ENCODE measurements around the gene MTUS2.

The MTUS2 gene

DNA sequence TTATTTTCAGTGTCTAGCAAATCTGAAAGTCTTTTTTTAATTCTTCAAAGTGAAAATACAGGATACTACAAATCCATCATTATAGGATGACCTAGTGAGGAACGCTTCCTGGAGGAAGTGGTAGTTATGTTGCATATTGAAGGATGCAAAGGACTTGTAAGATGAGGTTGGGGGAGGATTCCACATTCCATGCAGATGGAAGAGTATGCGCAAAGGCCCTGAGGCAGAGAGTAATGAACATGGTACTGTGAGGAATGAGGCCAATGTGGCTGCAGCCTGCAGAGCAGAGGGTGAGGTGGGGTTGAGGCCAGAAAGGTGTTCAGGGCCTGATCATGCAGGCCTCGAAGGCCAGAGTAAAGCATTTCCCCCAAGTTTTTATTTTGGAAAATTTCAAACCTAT is 202.8 kb downstream of the MTUS2 start:
- no peak for DNase-seq (ENCODE audit: low read depth, low spot score)

DNA sequence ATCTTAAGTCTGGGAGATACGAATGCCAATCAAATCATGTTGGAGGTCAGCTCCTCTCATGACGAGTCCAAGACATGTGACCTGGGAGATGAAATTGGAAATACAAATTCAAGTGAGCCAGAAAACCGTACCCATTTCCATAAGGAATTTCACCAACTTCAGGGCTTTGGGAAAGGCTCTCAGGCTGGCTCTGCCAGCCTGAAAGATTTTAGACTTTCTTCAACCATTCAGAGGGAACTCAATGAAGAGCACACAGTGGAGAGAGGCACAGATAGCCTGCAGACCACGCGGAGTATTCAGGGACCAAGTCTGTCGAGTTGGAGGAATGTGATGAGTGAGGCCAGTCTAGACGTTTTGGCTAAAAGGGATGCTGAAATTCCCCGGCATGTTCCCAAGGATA is 204.6 kb downstream of the MTUS2 start:
- no peak for DNase-seq (ENCODE audit: low read depth, low spot score)

DNA sequence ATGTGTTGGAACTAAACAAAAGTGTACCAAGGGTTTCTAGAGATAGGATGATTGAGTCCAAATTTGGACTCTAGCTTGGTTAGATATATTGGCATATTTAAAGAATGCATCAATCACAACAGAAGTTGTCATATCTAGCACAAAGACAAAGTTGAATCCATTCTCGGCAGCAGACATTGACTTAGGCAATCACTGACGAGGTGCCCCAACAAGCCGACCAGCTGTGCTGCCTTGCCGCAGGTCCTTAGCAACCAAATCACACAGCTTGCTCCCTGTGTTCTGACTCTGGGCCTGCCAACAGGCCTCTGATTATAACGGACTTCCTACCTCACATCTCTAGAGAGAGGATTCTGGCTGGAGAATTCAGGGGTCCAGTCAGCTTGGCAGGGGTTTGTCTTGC is 208.7 kb downstream of the MTUS2 start:
- no peak for DNase-seq (ENCODE audit: low read depth, low spot score)

DNA sequence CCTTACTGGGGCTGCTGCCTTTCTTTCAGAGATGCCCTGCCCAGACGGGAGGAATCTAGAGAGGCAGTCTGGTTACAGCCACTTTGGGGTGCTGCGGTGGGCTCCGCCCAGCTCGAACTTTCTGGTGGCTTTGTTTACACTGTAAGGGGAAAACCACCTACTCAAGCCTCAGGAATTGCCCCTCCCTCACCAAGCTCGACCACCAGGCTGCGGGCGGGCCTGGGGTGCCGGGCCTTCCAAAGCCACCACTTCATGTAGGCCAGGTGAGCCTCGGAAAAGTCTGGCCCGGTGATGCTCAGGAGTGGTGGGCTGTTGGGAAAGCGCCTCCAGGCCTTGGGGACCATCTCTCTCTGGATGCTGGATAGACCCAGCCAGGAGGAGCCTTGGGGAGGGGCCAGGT is 218.6 kb downstream of the MTUS2 start:
- no peak for DNase-seq (ENCODE audit: low read depth, low spot score)

DNA sequence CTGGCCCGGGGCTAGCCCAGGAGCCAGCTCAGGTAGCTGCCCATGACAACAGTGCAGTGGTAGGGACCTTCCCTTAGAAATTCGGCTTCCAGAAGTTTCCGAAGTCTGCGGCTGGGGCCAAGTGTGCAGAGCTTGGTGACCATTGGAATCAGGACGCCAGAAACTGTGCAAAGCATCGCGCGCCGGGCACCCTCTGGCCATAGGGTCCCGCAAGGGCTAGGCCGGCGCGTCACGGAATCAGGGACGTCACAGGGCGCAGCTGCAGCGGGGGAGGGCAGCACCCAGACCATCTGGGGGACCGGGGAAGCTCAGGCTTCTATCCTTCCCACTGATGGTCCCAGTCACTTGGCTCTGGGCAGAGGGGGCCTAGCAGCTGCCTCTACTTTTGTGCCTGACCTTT is 219.1 kb downstream of the MTUS2 start:
- DNase-seq (ENCODE audit: low read depth, low spot score), result no peak

DNA sequence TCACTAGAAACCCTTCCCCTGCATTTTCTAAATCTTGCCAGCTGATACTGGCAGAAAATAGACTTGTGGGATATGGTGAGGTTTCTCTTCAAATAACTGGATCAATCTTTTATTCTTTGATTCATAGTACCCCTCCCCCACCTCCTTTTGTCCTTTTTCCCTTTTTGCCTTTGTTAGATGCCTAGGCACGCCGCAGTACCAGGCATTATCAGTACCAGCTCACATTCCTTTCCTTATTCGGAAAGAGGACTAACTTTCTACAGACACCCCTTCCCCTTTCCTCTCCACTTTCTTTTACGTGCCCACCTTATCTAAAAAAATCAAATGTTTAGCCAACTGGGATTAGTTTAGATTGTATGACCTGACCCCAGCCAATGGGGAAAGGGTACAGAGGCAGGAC is 226.4 kb downstream of the MTUS2 start:
- DNase-seq (ENCODE audit: low read depth, low spot score), result no peak

DNA sequence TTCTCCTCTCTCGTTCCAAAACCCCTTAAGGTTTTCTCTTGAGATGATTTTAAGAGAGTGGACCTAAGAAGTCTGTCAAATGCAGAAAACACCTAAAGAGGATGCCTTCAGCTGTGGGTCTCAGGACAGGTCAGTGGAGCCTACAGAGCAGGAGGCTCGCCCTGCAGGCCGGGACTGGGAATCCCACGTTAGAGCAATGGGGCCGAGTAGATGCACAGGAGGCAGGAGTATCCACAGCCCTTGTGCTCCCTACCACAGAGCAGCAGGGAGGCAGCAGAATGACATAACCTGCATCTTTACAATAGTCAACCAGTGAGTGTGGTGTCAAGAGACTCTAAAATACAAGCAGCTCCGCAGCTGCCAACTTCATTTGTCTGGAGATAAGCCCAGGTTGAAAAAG is 229.4 kb downstream of the MTUS2 start:
- DNase-seq (ENCODE audit: low read depth, low spot score), result no peak

DNA sequence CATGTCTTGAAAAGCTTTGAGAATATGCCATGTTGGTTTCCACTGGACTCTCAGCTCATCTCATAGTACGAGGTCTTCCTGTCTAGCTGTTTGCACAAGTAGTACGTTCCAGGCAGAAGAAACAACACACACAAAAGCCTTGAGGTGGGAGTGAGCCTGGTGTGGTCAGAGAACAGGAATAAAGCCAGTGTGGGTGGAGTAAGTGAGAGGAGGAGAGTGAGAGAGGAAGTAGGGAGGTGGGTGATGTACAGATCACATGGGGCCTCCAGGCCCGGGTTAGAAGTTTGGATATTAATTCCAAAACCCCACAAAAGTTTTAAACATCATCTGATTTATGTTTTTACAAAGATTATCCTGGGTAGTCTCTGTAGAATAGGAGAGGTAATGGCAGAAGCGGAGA is 230.6 kb downstream of the MTUS2 start:
- DNase-seq (ENCODE audit: low read depth, low spot score), result no peak

DNA sequence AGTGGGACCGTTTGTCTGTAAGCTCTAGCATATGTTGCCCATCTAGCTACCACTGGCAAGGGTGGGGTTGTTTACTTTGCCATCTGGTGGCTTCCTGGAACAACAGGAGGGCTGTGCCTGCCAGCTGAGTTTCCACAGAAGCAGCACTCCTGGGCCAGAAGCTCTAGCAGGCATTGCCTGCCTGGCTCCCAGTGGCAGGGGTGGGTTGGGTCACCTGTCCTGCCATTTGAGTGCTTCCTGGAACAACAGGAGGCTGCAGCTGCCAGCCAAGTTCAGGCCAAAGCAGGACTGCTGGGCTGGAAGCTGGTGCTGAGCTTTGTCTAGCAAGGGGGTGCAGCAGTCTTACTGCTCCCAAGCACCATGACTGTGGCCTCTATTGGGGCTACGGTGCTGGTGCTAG is 239.7 kb downstream of the MTUS2 start:
- DNase-seq (ENCODE audit: low read depth, low spot score), result no peak

DNA sequence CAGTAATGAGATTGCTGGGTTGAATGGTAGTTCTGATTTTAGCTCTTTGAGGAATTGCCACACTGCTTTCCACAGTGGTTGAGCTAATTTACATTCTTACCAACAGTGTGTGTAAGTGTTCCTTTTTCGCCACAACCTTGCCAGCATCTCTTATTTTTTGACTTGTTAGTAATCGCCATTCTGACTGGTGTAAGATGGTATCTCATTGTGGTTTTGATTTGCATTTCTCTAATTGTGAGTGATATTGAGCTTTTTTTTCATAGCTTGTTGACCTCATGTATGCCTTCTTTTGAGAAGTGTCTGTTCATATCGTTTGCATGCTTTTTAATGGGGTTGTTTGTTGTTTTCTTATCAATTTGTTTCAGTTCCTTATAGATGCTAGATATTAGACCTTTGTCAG is 245.0 kb downstream of the MTUS2 start:
- DNase-seq (ENCODE audit: low read depth, low spot score), result no peak

DNA sequence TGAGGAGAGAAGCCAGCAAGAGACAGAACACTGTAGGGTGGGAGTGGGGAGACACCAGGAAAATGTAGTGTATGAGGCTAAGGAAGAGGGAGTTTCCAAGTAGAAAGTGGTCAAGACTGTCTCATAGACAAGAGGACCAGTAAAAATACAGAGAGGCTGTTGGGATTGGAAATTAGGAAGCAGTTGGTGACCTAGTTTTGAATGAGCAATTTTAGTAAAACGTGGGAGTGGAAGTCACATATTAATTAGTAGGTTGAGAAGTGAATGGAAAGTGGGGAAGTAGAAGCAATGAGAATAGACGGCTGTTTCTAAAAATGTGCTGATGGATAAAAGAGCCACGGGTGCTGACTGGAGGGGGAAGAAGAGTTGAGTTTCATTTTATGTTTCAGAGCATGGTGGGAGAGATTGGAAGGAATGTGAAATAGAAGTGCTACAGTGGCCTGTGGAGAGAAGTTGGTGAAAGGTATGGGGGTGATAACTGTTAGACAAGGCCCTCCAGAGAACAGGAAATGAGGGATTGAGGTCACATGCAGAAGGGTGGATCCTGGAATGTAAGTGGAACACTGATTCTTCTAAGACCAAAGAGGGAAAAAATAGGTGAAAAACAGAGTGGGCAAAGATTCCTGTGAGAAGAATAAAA is 247.3 kb downstream of the MTUS2 start:
- no peak for DNase-seq (ENCODE audit: low read depth, low spot score)

DNA sequence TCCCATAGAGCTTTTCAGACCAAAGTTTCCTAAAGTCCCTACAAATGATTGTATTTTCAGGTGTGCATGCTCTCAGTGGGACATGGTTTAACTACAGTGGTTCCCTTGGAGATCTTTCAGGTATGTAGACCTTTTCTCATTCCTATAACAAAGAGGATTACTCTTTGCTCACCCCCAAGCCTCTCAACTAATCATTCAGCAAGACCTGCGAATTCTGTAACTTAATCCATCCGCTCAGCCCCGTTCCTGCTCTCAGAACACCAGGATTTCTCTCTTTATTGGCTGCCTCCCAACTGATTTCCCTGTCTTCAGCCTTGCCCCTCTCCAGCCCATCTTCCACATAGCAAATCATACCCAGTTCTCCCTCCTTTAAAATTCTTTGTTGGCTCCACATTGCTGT is 253.6 kb downstream of the MTUS2 start:
- DNase-seq (ENCODE audit: low read depth, low spot score), result no peak

DNA sequence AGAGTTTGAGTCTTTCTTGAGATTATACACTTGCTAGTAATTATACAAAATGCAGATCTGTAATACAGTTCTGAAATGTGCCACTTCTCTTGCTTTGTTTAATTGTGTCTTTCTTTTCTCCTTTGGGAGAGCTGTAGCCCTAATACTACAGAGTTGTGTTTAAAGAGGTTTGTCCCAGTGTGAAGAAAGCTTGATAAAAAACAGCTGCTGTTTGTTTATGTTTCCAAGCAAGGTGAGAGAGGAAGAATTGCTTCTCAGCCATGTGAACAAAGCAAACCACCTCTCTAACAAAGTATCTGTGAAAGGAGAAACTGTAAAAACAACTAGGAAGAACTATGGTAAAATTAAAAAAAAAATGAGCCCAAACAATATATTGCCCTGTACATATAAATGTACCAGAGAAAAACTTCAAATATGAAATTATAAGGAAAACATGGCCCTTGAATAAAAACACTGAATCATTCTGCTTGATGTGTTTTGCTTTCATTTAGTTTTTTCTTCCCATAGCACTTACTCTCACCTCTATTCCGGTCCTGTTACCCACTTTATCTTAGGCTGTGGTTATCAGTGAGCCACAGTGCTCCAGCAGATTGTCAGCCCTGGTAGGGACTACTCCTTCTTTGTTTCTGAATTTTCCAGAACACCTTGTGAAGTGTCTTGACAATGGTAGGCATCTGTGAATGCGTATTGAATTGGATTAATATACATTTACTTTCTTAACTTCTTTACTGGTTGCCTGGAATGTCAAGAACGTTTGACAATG is 257.1 kb downstream of the MTUS2 start:
- DNase-seq (ENCODE audit: low read depth, low spot score), result no peak

DNA sequence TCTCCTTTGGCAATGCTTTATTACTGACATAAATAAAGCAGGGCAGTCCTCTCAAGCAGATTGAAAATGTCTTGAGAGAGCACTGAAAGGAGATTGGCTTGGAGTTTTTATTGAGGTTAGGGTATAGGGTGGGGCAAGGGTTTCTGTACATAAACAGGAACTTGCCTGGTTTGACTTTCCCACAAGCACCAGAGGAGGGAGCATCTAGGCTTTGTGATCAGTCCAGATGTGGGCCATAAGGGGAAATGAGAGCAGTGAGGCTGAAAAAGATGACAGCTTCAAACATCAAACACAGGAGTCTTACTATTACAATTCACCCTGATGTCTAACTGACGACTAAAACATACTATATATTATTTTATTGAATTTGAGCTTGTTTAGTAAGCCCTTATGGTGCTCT is 260.9 kb downstream of the MTUS2 start:
- DNase-seq (ENCODE audit: low read depth, low spot score), result no peak

DNA sequence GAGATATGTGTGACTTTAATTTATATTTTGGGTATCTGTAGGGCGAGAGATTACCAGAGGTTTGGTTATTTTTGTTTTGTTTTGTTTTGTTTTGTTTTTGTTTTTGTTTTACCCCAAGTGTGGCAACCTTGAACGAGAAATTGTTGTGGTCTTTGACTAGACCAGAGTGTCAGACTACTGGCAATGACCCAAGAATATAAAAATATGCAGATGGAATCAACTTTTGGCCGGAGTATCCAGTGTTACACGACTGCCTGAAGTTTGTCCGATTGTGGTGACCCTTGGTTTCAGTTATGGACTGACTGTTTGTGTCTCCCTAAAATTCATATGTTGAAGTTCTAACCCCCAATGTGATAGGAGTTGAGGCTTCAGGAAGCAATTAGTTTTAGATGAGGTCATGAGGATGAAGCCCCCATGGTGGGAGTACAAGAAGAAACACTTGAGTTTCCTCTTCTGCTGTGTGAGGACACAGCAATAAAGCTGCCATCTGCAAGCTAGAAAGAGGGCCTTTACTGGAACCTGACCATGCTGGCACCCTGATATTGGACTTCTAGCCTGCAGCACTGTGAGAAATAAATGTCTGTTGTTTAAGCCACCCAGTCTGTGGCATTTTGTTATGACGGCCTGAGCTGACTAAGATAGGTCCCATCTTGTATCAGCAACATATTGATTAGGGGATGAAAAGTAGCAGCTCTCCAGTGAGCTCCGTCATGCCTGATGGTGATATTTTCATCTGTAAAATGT is 261.7 kb downstream of the MTUS2 start:
- no peak for DNase-seq (ENCODE audit: low read depth, low spot score)

DNA sequence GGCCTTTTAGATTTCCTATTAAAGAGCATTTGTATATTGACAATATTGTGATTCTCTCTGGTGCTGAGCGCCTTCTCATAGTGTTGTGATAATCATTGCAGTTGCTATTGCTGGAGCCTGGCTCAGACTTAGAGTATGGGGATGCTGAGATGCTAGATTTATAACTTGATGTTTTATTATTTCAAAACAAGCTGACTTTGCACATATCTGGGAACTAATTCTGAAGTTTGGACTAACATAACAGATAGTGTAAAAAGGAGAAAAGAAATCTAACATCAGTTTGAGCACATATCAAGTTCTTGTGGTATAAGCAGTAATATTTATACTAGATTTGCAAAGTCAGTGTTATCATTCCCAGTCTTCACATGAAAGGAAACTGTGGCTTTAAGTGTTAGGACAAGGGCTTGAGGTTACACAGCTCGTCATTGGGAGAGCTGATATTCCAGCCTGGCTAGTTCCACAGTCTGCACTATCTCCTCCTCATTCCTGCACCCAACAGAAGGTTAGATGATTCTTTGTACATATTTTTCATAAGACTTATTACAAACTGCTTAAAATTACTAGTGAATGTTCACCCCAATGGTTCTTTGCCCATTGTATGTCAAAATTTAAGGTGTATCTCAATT is 279.8 kb downstream of the MTUS2 start:
- DNase-seq (ENCODE audit: low read depth, low spot score), result no peak

DNA sequence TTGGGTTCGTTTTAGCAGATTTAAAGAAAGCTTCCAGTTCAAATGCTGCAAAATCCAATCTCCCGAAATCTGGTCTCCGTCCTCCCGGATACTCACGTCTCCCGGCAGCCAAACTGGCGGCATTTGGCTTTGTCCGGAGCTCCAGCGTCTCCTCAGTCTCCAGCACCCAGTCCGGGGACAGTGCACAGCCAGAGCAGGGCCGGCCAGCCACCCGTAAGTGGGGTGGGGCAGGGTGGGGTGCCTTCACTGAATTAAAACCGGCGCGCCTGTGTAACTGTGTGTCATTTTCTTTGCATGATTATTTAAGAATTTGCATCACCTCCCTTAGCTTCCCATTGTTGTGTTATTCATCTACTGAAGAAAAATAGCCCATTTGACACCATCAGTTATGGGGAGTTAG is 280.6 kb downstream of the MTUS2 start:
- no peak for DNase-seq (ENCODE audit: low read depth, low spot score)

DNA sequence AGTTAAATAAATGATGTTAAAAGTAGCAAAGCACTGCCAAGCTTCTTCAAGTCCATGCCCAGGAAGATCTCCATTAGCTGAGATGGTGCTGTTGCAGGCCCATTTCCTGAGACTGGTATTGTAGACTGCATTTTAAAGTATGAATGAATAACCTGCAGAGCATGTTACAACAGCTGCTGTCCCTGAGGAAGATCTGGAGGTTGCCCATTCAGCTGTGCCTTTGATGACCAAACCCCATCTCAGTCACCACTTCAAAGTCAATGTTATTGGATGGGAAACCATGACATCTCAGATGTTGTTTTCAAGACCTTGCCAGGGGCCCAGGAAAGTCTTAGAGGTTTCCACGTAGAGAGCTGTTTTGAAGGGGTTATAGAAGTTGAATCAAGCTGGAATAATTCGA is 281.3 kb downstream of the MTUS2 start:
- DNase-seq (ENCODE audit: low read depth, low spot score), result no peak

DNA sequence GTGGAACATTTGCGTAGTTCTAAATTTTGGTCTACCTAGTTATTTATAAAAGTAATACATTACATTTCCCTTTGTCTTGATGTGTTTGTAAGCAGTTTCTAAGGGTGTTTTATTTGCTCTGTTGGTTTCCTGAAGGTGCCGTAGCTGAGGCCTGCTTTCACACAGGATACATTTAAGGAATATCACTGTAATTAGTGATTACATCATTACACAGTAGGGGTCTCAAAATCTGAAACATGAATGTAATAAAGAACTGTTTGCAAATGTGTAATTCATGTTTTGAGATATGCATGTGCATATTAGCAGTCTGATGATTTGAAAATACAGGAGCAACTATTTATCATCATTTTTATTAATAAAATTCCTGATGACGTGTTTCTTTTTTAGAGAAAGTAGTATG is 281.8 kb downstream of the MTUS2 start:
- DNase-seq (ENCODE audit: low read depth, low spot score), result no peak

DNA sequence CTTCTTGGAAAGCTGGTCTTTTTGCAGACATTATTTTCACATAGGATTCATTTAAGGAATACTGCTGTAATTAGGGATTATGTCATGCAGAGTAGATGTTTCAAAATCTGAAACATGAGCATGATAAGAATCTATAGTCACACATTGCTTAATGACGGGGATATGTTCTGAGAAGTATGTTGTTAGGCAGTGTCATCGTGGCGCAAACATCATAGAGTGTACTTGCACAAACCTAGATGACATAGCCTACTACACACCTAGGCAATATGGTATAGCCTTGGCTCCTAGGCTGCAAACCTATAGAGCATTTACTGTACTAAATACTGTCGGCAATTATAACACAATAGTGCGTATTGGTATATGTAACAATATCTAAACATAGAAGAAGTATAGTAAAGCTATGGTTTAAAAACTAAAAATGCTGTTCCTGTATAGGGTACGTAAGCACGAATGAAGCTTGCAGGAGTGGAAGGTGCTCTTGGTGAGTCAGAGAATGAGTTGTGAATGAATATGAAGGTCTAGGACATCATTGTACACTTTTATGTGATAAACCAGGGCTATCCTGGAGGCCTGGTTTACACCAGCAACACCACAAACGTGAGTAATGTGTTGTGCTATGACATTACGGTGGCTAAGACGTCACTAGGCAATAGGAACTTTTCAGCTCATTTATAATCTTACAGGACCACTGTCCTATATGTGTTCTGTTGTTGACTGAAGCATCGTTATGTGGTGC is 283.1 kb downstream of the MTUS2 start:
- no peak for DNase-seq (ENCODE audit: low read depth, low spot score)

DNA sequence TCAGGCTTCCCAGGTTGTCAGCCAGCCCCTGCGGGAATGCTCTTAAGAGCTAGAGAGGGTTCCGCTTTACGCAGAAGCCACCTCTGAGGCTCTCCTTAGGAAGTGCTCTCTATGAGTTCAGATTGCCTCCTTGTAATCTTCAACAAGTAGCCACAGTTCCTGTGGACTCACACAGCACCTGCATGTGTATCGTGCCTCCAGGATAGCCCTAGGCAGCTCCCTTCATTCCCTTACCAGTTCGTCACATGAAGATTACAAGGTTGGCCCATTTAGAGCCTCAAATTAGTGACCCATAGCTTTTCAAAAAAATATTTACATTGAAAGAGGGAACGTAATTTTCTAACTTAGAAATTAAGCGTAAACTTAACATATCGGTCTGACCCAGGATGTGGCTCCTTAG is 284.3 kb downstream of the MTUS2 start:
- no peak for DNase-seq (ENCODE audit: low read depth, low spot score)

DNA sequence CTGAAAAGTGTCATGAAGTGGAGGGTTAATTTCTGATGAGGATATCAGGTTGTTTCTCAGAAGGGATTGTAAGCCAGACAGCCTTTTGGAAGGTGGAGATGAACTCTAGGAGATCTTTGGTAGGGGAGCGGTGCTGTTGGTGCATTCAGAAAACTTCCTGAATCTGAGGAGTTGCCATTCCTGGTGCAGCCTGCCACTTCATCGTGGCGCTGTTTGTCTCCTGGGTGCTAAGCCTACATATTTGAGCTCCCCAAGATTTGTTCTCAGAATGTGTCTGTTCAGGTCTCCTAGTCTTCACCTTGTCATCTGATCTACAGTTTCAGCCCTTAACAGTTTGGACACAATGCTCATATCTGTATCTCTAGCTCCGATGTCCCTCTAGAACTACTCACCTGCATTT is 285.6 kb downstream of the MTUS2 start:
- DNase-seq (ENCODE audit: low read depth, low spot score), result no peak

All from ELF-1 (cell line).